Fibroblast of villous mesenchyme (primary cell): Measurements from ENCODE around the gene LILRA5. TPM values are rescaled to one million over a fixed set of nuclear protein-coding genes. Genes with fewer than 3 reads are reported as not detected.

Experiments used
- DNase-seq: peaks from one replicate; pipeline ENCODE4 v3.0.0-alpha.2; 2010; ENCODE audit warnings: low read depth
- H3K4me3 ChIP-seq: 2 replicates; pipeline ENCODE4 v1.5.1; 2011; ENCODE audit warnings: low read depth, mild to moderate bottlenecking, low read length
- total RNA-seq: library from RNA; depleted of rRNA; stranded (reverse); fragments of >200 nt; gene quantifications from 2 replicates; pipeline ENCODE4 v1.2.3, GENCODE V29; 2012
- TF ChIP-seq, protein P1 (sequence below): IDR thresholded peaks from 2 replicates; pipeline ENCODE4 v1.5.1; 2012; ENCODE audit warnings: low read depth, mild to moderate bottlenecking, low read length; ENCODE audit not compliant: insufficient read depth

Gene LILRA5
- total RNA-seq, 1 donor, result not detected

DNA sequence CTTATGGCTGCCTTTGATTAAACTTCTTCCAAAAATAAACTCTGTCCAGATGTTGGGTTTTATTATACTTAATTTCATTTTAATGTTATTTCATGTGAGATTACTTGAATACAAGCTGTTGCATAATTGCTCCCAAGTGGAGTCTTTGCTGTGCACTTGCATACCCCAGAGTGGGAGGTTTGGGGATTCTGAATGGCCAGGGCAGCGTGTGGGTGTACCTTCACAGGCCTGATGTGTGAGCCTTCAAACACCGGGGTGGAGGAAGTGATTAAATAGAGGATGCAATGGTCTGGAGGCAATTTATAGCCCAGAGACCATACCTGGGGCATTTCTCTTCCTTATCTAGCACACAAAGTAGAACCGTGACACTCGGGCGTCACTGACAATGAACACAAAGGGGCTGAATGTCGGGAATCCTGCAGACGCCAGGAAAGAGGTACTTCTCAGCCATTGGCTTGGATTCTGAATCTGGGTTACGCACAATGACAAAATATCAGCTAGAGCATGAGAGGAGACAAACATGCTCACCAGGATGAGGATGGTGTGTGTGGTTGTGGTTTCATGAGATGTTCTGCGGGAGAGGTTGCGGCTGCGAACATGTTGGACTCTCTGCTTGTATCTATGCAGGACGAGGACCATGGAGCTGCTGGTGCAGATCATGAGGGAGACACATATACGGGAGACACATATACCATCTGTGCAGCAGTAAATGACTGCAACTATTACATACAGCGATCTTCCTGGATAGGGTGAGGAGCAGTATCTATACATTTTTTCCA lies 7.1 kb upstream of the LILRA5 start:
- H3K4me3 ChIP-seq, result no peak overlapping the region
- DNase-seq, result no peak
- TF ChIP-seq, protein P1, sequence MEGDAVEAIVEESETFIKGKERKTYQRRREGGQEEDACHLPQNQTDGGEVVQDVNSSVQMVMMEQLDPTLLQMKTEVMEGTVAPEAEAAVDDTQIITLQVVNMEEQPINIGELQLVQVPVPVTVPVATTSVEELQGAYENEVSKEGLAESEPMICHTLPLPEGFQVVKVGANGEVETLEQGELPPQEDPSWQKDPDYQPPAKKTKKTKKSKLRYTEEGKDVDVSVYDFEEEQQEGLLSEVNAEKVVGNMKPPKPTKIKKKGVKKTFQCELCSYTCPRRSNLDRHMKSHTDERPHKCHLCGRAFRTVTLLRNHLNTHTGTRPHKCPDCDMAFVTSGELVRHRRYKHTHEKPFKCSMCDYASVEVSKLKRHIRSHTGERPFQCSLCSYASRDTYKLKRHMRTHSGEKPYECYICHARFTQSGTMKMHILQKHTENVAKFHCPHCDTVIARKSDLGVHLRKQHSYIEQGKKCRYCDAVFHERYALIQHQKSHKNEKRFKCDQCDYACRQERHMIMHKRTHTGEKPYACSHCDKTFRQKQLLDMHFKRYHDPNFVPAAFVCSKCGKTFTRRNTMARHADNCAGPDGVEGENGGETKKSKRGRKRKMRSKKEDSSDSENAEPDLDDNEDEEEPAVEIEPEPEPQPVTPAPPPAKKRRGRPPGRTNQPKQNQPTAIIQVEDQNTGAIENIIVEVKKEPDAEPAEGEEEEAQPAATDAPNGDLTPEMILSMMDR, result no peak

DNA sequence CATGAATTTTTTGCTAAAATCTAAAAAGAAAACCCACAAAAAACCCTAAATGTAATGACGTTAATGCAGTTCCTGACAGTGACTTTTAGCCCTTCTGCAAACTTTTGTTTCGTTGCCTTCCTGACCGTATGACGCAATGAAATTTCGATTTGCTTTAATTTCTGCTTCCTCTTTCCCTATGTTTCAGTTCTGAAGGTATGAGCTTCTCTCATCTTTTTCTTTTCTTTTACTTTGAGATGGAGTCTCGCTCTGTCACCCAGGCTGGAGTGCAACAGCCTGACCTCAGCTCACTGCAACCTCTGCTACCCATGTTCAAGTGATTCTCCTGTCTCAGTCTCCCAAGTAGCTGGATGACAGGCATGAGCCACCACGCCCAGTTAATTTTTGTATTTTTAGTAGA lies 6.1 kb upstream of the LILRA5 start:
- TF ChIP-seq, protein P1, result no peak
- no peak overlapping the region for H3K4me3 ChIP-seq
- no peak for DNase-seq

DNA sequence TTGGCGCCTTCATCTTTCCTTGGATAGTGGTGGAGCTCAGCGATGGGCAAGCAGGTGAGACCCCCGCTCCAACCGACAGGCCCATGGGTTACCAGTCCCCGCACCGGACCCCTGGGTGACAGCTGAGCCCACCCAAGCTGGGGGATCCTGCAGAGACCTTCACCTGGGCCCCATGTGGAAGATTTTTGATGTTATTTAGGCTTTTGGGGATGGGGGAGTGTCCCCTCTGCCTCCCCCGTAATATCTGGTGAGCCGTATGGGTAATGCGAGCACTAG lies 4.9 kb upstream of the LILRA5 start:
- DNase-seq, result no peak
- H3K4me3 ChIP-seq, result no peak overlapping the region
- TF ChIP-seq, protein P1, result no peak

DNA sequence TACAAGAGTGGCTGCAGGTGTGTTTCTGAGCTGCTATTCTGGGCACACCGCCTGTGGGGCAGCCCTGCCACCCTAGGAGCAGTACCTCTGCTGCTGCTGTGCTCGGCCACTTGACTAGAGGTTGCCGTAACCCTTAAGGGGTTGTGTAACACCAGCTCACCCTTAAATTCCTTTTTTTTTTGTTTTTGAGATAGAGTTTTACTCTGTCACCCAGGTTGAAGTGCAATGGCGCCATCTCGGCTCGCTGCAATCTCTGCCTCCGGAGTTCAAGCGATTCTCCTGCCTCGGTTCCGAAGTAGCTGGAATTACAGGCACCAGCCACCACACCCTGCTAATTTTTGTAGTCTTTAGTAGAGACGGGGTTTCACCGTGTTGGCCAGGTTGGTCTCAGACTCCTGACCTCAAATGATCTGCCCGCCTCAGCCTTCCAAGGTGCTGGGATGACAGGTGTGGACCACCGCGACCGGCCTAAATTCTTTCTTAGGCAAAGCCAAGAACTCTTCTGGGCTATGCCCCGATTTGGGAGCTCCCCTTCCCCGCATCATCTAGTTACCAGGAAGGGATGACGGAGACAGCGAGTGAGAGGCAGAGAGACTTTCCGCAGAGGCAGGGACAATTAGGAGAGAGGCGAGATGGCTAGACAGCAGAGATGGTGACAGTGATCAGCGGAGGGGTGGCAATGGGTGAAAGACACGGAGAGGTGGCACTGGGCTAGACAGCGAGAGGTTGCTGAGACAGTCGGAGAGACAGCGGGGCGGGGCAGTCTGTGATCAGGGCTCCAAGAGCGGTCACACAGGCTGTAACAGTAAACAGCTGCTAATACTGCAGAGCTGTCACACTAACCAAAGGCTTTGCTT lies 4.4 kb upstream of the LILRA5 start:
- TF ChIP-seq, protein P1, result no peak
- no peak overlapping the region for H3K4me3 ChIP-seq
- DNase-seq, result no peak

DNA sequence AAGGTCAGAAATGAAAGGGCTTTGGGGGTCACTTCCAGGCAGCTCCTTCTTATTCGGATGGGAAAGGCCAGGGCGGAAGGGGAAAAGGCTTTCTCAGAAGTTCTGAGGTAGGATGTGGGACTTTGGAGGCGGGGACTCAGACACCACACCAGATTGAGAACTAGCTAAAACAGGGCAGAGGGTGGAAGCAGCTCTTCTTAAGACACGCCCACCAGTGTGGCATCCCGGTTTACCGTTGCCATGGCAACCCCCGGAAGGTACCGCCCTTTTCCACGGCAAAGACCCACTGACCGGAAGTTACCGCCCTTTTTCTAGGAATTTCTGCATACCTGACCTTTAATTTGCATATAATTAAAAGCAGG lies 3.8 kb upstream of the LILRA5 start:
- no peak overlapping the region for H3K4me3 ChIP-seq
- TF ChIP-seq, protein P1, result no peak
- DNase-seq, result no peak

DNA sequence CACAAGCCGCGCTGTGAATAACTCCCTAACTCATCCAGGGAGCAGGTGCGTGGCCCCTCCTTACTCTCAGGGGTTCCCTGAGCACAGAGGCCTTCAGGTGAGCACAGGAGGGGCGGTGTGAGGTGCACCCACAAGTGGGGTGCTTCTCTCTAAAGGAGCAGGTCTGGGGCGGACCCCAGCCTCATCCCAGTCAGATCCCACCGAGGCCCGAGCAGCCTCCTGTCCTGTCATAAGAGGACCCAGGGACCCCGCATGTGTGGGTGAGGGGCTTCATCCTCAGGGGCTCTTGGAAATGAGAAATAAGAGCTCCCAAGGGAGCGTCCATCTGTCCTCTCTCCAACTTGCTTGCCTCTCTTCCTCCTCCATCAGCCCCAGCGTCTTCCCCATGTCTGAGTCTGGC lies 3.0 kb upstream of the LILRA5 start:
- no peak for DNase-seq
- TF ChIP-seq, protein P1, result no peak
- H3K4me3 ChIP-seq, result no peak overlapping the region
